Measurements from ENCODE around the gene SPCS1.

DNA sequence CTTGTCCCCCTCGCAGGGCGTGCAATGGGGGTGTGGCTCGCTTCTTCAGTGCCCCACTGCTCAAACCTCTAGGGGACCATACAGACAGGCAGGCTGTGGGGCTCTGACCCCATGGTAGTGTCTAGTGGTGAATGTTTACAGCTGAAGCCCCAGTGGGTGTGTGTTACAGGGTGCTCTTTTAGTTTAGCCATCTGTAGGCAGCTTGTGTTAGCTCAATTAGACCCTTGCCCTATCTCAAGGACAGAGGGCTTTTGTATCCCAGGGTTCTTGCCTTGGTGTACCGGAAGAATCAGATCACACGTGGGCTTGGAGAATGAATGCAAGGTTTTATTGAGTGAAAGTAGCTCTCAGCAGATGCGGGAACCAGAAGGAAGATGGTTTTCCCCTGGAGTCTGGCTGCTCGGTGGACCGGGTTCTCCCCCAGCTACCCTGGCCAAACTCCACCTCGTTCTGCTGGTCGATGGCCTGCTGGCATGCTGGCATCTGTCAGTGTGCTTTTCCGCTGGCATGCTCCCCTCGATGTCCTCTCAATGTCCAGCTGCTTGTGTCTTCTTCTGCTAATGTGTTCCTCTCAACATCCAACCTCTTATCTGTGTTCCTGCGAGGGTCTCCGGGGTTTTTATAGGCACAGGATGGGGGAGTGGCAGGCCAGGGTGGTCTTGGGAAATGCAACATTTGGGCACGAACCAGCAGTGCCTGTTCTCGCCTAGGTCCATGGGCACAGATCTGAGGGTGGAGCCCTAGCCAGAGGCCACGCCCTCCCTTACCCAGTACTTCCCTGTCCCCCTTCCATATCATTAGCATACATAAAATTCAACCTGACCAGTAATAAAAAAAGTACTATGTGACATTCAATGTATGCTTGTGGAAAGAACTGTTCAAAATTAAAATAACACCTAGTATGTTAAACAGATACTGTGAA, 6.6 kb downstream of the SPCS1 start:
- no peak for TF ChIP-seq YY1 (IDR thresholded peaks at IDR 0.05; ENCODE audit: insufficient read depth, insufficient read length)
- TF ChIP-seq SUZ12 (IDR thresholded peaks at IDR 0.05; ENCODE audit: extremely low read depth, insufficient read depth, insufficient read length) = no peak
- no peak for TF ChIP-seq ZNF274 (IDR thresholded peaks at IDR 0.05; ENCODE audit: low read depth, low read length)
